Non-pigmented ciliary epithelial cell (primary cell): ENCODE measurements around the gene FBXL15.

Source experiments
- DNase-seq: peaks from one replicate; pipeline ENCODE4 v3.0.0-alpha.2; 2010; ENCODE audit warnings: low read depth

Gene FBXL15

DNA sequence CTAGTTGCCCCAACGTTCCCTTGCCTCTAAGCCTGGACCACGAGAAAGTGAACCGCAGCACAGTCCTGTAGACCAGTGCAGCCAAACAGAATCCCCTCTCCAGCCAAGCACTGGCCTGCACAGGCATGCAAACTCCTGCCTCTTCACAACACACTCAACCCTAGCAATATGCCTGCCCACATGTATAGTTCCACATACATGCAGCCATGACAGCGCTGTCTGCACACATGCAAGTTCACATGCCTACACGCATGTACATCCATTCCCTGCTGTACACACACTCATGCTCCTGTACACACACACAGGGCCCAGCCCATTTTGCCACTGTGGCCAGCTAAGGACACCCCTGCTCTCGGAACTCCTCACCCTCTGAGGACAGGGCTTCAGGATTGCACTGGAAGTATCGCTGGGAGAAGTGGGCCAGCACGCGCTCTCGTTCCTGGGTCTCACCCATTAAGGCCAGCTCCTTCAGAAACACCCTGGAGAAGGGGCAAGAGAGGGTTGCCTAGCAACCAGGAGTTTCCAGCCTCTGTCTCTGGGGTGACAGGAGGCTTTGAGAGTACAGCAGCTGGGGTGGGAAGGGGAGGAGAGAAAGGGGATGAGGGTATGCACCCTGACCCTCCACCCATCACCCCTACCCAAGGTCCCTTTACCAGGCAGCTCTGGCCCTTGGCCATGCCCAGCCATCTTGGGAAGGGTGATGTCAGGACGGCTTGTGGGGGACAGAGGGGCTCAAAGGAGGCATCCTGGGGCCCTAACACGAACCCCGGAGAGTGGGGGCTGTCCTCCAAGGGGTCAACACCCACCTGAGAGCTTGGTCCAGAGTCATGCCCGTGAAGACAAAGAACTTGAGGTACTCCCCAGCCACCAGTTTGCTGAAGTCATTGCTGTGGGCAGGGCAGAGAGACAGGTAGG, 9.0 kb upstream of the FBXL15 start:
- DNase-seq = no peak

DNA sequence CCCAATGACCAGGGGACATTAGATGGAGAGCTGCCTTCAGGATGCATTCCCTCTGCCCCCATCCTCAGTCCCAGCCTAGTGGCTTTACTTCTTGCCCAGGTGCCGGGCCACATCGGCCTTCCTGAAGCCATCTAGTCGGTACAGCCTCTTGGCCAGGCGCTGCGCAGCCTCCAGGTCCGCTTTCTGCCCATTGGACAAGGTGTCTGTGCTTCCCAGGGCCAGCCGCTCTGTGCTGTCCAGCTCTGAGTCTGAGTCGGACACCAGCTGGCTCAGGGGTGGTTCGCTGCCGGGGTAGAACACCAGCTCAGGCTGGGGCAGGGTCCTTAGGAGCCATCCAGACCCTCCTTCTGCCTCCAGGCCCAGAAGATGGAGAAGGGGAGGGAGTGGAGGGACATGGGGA, 8.3 kb upstream of the FBXL15 start:
- no peak for DNase-seq

DNA sequence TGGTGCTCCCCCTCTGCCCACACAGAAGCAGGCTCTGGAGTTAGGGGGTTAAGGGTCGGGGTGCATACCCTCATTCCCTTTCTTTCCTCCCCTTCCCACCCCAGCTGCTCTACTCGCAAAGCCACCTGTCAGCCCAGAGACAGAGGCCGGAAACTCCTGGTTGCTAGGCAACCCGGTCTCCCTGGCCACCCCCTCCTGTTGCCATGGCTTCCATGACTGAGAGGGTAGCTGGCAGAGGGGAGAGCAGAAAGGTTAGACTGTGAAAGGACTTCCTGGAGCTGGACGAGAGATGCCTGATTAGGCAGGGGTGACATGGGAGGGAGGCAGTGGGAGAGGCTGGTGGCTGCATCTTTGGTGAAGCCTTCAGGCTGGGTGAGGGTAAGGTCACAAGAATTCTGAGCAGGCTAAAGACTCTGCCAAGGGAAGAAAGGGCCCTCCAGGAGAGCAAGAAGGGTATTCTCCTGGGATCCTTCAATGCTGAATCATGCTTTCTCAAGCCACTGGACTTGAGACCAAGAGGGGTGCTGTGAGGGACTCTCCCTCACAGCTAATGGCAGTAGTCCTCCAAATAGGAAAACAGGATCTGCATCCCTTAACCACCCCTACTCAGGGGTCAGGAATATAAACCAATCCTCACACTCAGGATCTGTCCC, 7.5 kb upstream of the FBXL15 start:
- DNase-seq = no peak

DNA sequence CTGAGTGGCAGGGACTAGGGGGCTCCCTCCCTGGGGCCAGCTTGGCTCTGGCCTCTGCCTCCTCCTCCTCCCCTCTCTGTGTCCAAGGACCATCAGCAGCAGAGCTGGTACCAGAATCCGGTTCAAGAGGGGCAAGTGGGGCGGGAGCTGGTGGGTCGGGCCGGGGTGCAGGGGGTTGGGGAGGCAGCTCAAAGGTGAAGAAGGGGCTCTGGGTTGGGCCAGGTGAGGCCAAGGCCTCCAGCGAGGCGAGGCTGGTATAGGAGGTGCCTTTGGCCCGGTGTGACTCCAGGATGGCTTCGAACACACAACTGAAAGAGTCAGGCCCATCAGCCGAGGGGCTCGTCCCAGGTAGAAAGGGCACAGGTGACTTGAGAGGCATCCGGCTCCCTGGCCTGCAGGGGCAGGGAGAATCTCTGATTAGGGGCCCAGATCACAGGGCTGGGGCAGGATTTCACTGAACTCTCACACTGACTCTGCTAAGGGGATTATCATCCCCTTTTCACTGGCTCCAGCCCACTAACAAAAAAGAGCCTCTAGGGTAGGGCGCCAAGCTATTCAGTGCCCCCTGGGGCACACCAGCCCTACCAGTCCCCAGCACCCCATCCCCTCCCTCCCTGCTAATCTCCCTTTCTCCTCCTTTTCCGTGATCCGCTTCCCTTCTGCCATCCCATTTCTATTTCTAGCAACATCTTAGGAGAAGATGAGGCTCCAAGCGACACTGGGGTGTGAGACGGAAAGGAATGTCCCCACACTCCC, 6.7 kb upstream of the FBXL15 start:
- no peak for DNase-seq

DNA sequence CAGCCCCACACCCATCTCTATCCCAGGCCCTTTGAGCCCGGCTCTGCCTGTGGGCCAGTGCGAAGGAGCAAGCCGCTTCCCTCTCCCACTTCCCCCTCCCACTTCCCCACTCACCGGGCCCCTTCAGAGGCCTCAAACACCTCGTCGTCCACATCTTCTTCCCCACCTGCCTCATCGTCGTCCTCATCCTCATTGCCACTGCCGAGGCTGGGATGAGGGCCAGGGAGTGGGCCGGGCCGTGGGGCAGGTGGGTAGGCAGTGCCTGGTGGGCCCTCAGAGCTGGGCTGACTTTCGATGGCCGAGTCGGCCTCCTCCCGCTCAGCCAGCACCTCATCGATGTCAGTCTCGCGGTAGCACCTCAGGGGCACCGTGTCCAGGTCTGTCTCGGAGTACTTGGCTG, 5.9 kb upstream of the FBXL15 start:
- DNase-seq = no peak

DNA sequence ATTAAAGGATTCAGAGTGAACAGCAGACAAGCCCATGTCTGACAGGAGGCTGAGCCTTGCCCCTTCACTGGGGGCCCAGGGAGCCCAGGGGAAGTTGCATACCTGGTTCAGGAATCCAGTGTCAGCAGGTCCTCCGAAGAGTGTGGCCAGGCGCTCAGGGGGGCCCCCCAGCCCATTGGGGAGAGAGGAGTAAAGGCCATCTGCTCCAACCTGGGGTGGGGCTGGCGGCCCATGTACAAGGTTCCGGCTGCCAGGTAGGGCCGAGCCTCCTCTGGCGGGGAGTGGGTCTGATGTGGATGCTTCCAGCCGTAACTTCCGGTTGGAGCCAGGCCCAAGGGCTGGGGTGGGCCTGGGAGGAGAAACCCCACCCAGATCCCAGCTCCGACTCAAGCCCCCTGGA, 4.4 kb upstream of the FBXL15 start:
- DNase-seq = no peak

DNA sequence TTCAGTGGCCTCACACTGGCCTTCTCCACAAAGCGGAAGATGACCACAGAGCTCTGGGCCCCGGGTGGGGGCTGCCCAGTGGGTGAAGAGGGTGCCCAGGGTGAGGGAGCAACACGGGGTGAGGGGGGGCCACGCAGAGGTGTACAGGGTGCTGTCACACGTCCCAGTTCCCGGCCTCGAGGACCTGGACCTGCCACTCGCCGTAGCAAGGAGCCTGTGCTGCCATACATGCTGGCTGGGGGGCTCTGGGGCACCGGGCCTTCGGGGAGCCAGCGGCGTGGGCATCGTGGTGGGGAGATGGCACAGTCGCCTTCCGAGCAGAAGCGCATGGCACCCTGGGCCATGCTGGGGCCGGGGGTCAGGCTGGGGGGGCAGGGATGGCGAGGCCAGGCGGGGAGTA, 3.9 kb upstream of the FBXL15 start:
- DNase-seq = no peak

DNA sequence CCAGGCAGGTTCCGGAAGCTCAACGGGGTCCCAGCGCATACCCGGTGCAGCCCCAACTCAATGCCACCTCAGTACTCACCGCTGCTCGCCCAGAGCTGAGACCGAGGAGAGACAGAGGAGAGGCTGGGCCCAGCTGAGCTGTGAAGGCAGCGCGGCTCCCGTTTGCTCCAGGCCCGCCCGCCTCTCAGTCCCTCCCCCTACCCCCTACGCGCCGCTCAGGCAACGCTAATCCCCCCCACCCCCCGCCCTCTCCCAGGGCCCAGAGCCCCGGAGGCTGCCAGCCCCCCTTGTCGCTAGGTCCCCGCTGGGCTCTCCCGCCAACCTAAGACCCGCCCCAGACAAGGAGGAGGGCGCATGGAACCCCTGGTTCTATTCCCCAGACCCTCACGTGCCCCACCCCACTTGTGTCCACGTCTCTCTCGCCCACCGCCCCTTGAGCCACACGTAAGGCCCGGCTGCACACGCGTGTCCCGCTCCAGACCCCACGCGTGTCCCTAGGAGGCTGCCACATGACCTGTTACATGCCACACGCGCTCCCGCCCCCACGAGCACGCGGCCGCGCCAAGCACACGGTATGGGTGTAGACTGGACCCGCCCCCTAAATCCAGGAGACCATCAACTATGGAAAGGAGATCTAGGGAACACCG, 1.9 kb upstream of the FBXL15 start, which contains the start of gene PSD:
Gene PSD, minus strand, starts transcription at position 164 of the 647 bp plus-strand sequence. CDS start 1,747 bp downstream, outside the sequence.
- DNase-seq = no peak

DNA sequence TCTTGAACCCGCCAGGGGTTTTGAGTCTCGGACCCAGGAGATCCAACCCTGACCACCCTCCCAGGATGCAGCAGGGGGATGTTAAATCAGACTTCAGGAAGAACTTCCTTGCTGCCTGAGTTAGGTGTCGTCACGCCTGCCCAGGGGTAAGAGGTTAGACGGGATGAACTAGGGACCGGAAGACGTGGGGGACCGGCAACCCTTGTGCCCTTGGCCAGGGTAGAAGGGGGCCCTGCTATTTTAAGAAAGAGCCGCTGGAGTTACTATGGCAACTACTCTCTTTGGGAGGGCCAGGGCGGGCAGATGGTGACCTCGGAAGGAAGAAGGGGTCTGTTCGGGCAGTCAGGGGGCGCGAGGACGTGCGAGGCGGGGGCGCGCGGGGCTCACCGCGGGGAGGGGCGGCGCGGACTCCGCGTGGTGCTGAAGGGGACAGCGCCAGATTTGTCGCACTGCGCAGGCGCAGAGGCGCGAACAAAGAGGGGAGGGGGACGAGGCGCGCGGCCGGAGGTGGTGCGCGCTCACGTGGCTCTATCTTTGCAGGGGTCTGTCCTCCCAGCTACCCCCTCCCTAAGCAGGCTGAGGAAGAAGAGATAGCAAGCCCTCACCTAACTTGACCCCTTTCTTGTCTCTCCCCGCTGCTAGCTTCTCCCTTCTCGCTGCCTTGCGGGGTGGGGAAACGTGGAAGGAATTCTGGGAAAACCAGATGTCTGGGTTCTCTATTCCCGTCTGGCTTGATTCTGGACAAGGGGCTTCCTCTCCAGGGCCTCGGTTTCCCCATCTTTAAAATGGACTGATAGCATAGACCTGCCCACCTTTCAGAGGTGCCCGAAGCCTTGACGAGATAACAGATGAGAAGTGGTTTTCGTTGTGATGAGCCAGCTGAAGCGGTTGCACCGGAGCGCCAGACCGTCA, 1.1 kb upstream of the FBXL15 start:
- no peak for DNase-seq

DNA sequence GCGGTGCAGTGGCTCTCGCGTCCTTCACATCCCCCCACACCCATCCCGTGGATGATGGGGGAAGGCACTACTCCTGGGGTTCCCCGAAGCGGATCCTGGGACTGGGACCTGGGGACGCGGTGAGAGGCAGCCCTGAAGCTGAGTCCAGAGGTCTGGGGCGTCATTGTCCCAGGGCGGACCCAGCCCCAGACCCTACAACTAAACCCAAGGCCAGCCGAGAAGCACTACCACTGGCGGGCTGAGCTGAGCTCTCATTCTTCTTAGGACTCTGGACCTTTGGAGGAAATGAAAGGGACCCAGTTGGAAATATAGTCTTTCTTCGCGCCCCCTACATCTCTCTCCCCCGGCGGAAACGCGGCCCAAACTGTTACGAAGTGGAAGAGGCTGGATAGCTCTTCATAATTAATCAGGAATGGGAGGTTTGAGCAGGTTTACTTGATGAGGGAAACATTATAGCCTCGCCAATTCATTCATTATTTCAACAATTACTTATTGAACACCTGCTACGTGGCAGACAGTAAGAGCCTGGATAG, 389 bp upstream of the FBXL15 start:
- no peak for DNase-seq

DNA sequence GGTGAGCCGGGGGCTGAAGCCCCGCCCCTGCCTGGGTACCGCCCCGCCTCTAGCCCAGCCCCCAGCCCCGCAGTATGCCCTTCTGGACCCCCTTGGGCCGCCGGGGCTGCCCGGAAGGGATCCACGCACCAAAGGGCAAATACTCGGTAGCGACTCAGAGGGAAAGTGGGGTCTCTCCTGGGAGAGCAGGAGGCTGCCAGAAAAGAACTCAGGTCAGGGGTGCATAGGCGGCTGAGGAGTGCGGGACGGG, 796 bp downstream of the FBXL15 start:
- DNase-seq = no peak

DNA sequence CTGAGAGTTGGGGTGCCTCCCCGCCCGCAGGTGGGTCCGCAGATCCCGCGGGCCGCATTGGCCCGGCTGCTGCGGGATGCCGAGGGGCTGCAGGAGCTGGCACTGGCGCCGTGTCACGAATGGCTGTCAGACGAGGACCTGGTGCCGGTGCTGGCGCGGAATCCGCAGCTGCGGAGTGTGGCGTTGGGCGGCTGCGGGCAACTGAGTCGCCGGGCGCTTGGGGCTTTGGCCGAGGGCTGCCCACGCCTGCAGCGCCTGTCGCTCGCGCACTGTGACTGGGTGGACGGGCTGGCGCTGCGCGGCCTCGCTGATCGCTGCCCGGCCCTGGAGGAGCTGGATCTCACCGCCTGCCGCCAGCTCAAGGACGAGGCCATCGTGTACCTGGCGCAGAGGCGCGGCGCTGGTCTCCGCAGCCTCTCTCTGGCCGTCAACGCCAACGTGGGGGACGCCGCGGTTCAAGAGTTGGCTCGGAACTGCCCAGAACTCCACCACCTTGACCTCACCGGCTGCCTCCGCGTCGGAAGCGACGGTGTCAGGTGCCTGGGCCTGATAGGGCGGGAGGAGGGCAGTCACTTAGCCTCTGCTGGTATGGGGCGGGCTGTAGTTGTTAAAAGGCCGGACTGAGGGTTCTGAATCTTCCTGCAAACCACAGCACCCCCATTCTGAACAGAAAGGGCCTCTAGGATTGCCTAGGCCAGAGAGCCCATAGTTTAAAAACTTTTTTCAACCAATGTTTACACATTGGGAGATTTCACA, 1.3 kb downstream of the FBXL15 start:
- no peak for DNase-seq

DNA sequence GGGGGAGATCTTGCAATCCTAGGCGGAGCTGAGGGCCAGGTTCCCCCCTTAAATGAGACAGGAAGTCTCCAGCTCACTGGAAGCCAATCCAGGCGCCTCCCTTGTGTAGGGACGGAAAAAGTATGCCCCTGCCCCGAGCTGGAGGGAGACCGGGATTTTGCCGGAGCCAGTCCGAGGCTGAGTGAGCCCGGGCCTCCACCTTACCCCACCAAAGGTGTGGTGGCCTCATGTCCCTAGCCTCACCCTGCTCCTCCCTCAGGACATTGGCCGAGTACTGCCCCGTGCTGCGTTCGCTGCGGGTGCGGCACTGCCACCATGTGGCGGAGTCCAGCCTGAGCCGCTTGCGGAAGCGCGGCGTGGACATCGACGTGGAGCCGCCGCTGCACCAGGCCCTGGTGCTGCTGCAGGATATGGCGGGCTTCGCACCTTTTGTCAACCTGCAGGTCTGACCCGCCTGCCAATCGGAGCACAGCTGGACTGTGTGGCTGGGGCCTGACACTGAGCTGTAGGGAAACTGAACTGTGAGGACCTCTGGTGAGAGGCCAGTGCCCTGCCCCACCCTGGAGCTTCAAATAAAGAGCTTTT, 2.0 kb downstream of the FBXL15 start:
- DNase-seq = no peak

DNA sequence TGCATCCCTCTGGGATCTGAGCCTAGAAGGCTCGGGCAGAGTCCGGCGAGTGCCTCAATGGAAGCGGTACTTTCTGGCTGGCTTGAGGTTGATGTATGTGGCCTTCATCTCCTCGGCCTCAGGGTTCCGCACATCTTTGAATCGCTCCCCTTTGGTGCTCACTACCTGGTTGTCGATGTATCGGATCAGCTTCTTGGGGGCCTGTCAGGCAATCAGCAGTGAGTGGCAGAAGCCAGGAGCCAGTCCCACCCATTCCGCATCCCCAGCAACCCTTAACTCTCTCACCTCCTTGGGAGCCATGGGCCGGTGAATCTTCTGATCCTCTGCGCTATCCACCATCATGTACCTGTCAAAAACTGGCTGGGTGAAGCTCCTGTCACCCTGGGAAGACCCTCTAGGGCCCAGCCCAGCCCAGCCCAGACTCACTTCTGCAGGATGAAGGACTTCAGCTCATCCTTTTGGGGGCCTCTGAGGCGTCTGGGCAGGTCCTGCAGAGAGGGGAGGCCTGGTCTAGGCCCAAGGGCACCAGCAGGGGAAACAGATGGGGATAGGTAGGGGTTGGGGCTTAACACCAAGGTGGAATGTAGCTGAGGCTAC, 2.8 kb downstream of the FBXL15 start:
- DNase-seq = no peak

DNA sequence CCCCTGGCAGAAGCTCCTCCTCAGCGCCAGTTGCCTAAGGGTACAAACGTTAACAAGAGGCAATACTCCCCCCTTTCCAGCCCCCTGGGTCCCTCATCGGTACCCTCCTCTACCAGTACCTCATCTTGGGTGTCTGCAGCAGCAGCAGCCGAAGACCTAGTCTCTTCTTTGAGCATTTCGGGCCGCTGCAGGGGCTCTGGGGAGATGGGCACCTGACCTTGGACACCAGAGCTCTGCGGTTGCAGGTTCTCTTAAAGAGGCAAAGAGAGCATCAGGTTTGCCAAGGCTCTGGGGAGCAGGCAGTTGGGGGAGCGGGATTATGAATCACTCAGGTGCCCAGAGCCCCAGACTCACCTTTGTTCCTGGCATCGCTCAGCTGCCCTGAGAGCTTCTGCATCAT, 3.5 kb downstream of the FBXL15 start:
- DNase-seq = no peak

DNA sequence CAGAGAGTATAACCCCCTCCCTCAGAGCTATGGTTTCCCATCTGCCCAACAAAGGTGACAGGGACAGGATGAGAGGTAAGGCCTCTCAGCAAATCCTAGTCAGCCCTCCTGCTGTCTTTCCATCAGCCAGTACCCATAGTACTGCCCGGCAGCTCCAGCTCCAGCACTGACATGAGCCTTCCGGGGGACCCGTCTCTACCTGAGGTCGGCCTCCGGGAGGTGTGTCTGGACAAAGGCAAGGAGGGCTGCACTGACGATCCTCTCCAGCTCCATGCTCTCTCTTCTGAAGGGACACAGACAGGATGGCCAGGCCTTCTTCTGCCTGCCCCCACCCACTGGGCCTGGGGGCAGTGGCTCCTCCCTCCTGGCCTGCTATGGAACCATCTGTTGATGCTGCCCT, 4.3 kb downstream of the FBXL15 start:
- DNase-seq = no peak

DNA sequence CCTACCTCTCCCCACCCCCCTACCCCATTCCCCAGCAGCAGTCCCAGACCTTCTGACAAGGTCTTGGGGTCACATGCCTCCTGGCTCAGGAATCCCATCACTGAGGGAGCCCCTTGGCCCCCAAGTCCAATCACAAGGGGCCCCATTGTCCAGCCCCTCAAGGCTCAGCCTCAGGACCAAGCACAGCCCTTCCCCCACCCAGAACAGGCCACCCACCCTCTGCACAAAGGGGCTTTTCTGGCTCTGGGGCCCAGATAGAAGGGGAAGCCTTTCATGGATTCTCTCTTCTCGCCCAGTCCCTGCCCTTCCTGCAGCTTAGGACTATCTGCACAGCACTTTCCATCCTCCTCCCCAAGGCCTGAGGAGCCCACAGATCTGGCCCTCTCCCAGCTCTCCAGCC, 4.8 kb downstream of the FBXL15 start:
- no peak for DNase-seq

DNA sequence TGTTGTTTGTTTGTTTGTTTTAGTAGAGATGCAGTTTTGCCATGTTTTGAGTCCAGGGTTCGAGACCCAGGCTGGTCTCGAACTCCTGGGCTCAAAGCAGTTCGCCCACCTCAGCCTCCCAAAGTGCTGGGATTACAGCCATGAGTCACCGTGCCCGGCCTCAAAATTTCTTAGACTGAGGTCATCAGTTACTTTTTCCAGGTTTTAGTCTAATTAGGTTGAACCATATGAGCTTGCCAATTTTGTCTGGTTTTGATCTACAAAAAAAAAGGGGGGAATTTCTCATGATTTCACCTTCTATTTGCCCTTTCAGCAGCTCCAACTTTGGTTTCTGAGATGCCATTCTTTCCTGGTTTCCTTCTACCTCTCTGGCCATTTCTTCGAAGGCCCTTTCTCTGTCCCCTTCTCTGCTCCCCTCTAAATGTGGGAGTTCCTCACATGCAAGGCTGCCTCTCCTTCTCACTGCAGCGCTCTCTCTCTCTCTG, 6.2 kb downstream of the FBXL15 start:
- no peak for DNase-seq

DNA sequence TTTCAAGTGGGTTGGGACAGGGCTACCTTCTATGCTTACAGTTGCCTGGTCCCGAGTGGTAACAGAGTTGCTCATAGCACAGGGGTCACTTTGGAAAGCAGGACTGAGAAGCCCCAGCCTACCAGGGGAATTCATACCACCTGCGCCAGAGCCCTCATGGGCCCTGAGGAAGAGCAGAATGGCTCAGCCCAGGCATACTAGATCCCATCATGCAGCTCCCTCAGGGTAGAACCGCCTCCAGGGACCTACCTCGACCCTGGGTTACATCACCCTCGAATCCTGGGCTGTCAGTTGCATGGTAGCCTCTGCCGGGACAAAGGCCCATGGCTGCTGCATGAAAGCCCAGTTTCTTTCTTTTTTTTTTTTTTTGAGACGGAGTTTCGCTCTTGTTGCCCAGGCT, 8.8 kb downstream of the FBXL15 start:
- DNase-seq = no peak
